OCI-LY7 (cell line): ENCODE data around the gene NR5A2. TPM values are rescaled to one million over a fixed set of nuclear protein-coding genes. Genes with fewer than 3 reads are reported as not detected.

Source experiments
- BruUV-seq: library from RNA; stranded (reverse); fragments of 400-500 nt; replicated peaks from 2 replicates; lab custom pipeline; 2021; lab: Mats Ljungman, UMichigan
- CTCF ChIA-PET: fragments of 300-600 bp; sonication (Branson Sonifier 250); formaldehyde crosslinking; loops from one replicate; lab custom pipeline; 2022; ENCODE audit warnings: antibody characterized with exemption; ENCODE audit not compliant: unreplicated experiment; lab: Charles Lee
- POLR2A ChIA-PET: fragments of 300-600 bp; sonication (Branson Sonifier 250); formaldehyde crosslinking; loops from one replicate; lab custom pipeline; 2022; ENCODE audit warnings: antibody characterized with exemption; lab: Charles Lee
- DNase-seq: peaks from one replicate; pipeline ENCODE4 v3.0.0-alpha.2; 2015; ENCODE audit warnings: low spot score
- H2AFZ ChIP-seq: fragments of 200-600 bp; sonication (generic), shearing (Covaris generic); 2 replicates; pipeline ENCODE4 v1.6.1; 2014; ENCODE audit warnings: mild to moderate bottlenecking, antibody characterized with exemption, low read length, moderate library complexity
- H3K27ac ChIP-seq: fragments of 200-600 bp; sonication (generic); 2 replicates; pipeline ENCODE4 v1.5.1; 2014; ENCODE audit warnings: mixed run types, low read depth, mild to moderate bottlenecking, moderate library complexity, low read length, inconsistent platforms; ENCODE audit not compliant: poor library complexity, severe bottlenecking
- H3K36me3 ChIP-seq: fragments of 200-600 bp; sonication (generic); 2 replicates; pipeline ENCODE4 v1.6.1; 2014; ENCODE audit warnings: mild to moderate bottlenecking, antibody characterized with exemption, low read length, moderate library complexity, mixed read lengths; ENCODE audit not compliant: insufficient read depth
- H3K4me1 ChIP-seq: fragments of 200-600 bp; sonication (generic); 2 replicates; pipeline ENCODE4 v1.5.1; 2014; ENCODE audit warnings: mild to moderate bottlenecking, low read length; ENCODE audit not compliant: insufficient read depth, poor library complexity, severe bottlenecking
- H3K4me2 ChIP-seq: fragments of 200-600 bp; sonication (generic); 2 replicates; pipeline ENCODE4 v1.6.1; 2014; ENCODE audit warnings: mild to moderate bottlenecking, low read length
- H3K4me3 ChIP-seq: fragments of 200-600 bp; sonication (generic); 2 replicates; pipeline ENCODE4 v1.5.1; 2014; ENCODE audit warnings: mild to moderate bottlenecking, low read depth, low read length; ENCODE audit not compliant: poor library complexity, severe bottlenecking
- H3K79me2 ChIP-seq: fragments of 200-600 bp; sonication (generic); 2 replicates; pipeline ENCODE4 v1.6.1; 2016; ENCODE audit warnings: low read depth, mild to moderate bottlenecking, low read length, moderate library complexity, mixed read lengths; ENCODE audit not compliant: insufficient read depth
- H3K9me2 ChIP-seq: fragments of 200-600 bp; sonication (generic); 2 replicates; pipeline ENCODE4 v1.6.1; 2016; ENCODE audit warnings: mild to moderate bottlenecking, low read length, mixed read lengths; ENCODE audit not compliant: insufficient read depth
- H3K9me3 ChIP-seq: fragments of 200-600 bp; sonication (generic); 2 replicates; pipeline ENCODE4 v1.6.1; 2014; ENCODE audit warnings: mild to moderate bottlenecking, mixed run types, low read length, mixed read lengths
- H4K20me1 ChIP-seq: fragments of 200-600 bp; sonication (generic); 2 replicates; pipeline ENCODE4 v1.6.1; 2014; ENCODE audit warnings: mild to moderate bottlenecking, antibody characterized with exemption, low read length, moderate library complexity, mixed read lengths; ENCODE audit not compliant: insufficient read depth
- CTCF ChIP-seq: fragments of 200-600 bp; sonication (generic); conservative IDR thresholded peaks from 2 replicates; pipeline ENCODE4 v1.5.1; 2014; ENCODE audit warnings: mild to moderate bottlenecking, antibody characterized with exemption, low read length, moderate library complexity, mixed read lengths
- EZH2phosphoT487 ChIP-seq: fragments of 200-600 bp; sonication (generic); IDR thresholded peaks from 2 replicates; pipeline ENCODE4 v1.6.1; 2018; ENCODE audit warnings: low read depth, borderline replicate concordance, mild to moderate bottlenecking, mixed run types, antibody characterized with exemption, low read length, moderate library complexity, mixed read lengths
- intact Hi-C: fragments of 100-400 bp; cut with micrococcal nuclease; formaldehyde crosslinking; loops from one replicate; pipeline ENCODE4 v1.10.0; 2022; ENCODE audit not compliant: unreplicated experiment
- total RNA-seq, 2 experiments: library from RNA; depleted of rRNA in 1 of 2; stranded (reverse); fragments of >200 nt in 1 of 2; shearing (Covaris generic) in 1 of 2; gene quantifications; 2 replicates each; pipeline ENCODE4 v1.2.3, GENCODE V29; 2014 to 2022

NR5A2 gene
- total RNA-seq, 2 experiments from 2014 or later = 2.3 to 3.9 TPM

DNA sequence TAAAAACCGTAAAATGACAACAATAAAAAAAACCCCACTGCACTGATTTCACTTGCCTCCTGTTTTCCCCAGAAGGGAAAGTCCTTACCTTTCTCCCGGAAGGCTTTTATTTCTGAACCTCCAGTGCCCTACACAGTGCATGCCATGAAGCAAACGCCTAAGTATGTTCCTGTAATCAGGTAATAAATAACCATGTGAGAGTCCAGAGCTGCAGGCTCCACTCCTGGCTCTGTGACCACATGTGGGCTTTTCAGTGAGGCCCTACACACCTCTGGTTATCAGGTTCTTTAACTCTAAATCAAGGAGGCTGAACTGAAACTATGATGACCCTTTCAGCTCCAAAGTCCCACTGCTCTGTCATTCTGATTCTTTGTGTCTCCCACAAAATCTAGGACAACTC lies 20.8 kb upstream of the NR5A2 start:
- TF ChIP-seq EZH2phosphoT487 (no peak), CTCF (no peak)
- no TSS peak for BruUV-seq
- ChIA-PET CTCF (no interaction called here), POLR2A (interaction anchor here (0.7 to 2.5 kb wide), 3 partner anchors 22 to 65 kb away, joined by 4 to 9 read pairs (median 4); no protein-coding TSS in a partner anchor)
- H3K9me3 ChIP-seq = no peaks in the 10 kb centered on the region
- H3K9me2 ChIP-seq = no peaks in the 10 kb centered on the region
- H3K4me1 ChIP-seq = no peaks in the 10 kb centered on the region
- no peak for DNase-seq
- no peak overlapping the region for H3K4me2 ChIP-seq
- H3K27ac ChIP-seq = no peak overlapping the region
- no peaks in the 10 kb centered on the region for H4K20me1 ChIP-seq
- H3K4me3 ChIP-seq = no peak overlapping the region
- H3K36me3 ChIP-seq = no peaks in the 10 kb centered on the region
- no peaks in the 10 kb centered on the region for H3K79me2 ChIP-seq
- H2AFZ ChIP-seq = no peak overlapping the region
- intact Hi-C loops = no loop called here

GRCh38 chr1:200015811-200016210 lies 11.7 kb upstream of the NR5A2 start:
- CTCF ChIA-PET = no interaction called here
- no peak for TF ChIP-seq EZH2phosphoT487
- no peak for TF ChIP-seq CTCF
- no peaks in the 10 kb centered on the region for H3K36me3 ChIP-seq
- intact Hi-C loops = no loop called here
- POLR2A ChIA-PET = interaction anchor here (1.0 to 4.4 kb wide), 2 partner anchors 12 to 64 kb away, joined by 3 to 32 read pairs; partner anchors contain the start of gene NR5A2
- H3K27ac ChIP-seq = no peak overlapping the region
- no peaks in the 10 kb centered on the region for H3K9me3 ChIP-seq
- no peak overlapping the region for H2AFZ ChIP-seq
- no peak overlapping the region for H3K4me2 ChIP-seq
- H3K4me1 ChIP-seq = no peaks in the 10 kb centered on the region
- no peaks in the 10 kb centered on the region for H4K20me1 ChIP-seq
- BruUV-seq = no TSS peak
- no peaks in the 10 kb centered on the region for H3K9me2 ChIP-seq
- no peak for DNase-seq
- H3K4me3 ChIP-seq = no peak overlapping the region
- H3K79me2 ChIP-seq = no peaks in the 10 kb centered on the region

- Histone ChIP-seq H3K79me2 (no peaks in the 10 kb centered on the region), H3K4me2 (no peak overlapping the region), H2AFZ (no peak overlapping the region), H3K36me3 (no peaks in the 10 kb centered on the region), H3K9me2 (no peaks in the 10 kb centered on the region), H4K20me1 (no peaks in the 10 kb centered on the region), H3K27ac (no peak overlapping the region), H3K4me3 (no peak overlapping the region), H3K9me3 (no peaks in the 10 kb centered on the region), H3K4me1 (no peaks in the 10 kb centered on the region)
- ChIA-PET CTCF (no interaction called here), POLR2A (no interaction called here)
- intact Hi-C loops = no loop called here
- BruUV-seq = no TSS peak
- TF ChIP-seq CTCF (no peak), EZH2phosphoT487 (no peak)
- DNase-seq = no peak
Observed at GRCh38 chr1:200021577-200022238, 5.8 kb upstream of the NR5A2 start.
